CD4-positive, CD25-positive, alpha-beta regulatory T cell (primary cell): Measurements from ENCODE around the gene SFRP5. TPM values are rescaled to one million over a fixed set of nuclear protein-coding genes. Genes with fewer than 3 reads are reported as not detected.

Experiments used
- ATAC-seq, 2 donors: fragments of 150-1000 bp; cut with Tn5 transposase; one replicate each; pipeline ENCODE4 v1.10.0; 2021; ENCODE audit warnings: low read depth in 2 of 2, moderate number of reproducible peaks in 2 of 2, moderate library complexity in 1 of 2
- DNase-seq, 3 donors: peaks; one replicate each; pipeline versions ENCODE4 v3.0.0 to v3.0.0-alpha.2; 2012 to 2022; ENCODE audit warnings: mixed read lengths in 1 of 3
- H3K27ac ChIP-seq: one replicate; pipeline ENCODE4 v1.7.0; 2013; ENCODE audit warnings: mild to moderate bottlenecking, low read length; ENCODE audit not compliant: insufficient read depth, poor library complexity, severe bottlenecking
- H3K27me3 ChIP-seq: one replicate; pipeline ENCODE4 v1.7.0; 2013; ENCODE audit warnings: low read length; ENCODE audit not compliant: control insufficient read depth, insufficient read depth
- H3K36me3 ChIP-seq: one replicate; pipeline ENCODE4 v1.7.0; 2013; ENCODE audit warnings: mild to moderate bottlenecking, low read length, moderate library complexity; ENCODE audit not compliant: control insufficient read depth, insufficient read depth
- H3K4me1 ChIP-seq: 2 replicates; pipeline ENCODE4 v1.7.0; 2013; ENCODE audit warnings: mild to moderate bottlenecking, low read length; ENCODE audit not compliant: insufficient read depth, control insufficient read depth, poor library complexity, severe bottlenecking
- H3K4me3 ChIP-seq: one replicate; pipeline ENCODE4 v1.7.0; 2013; ENCODE audit warnings: low read depth, mild to moderate bottlenecking, low read length, moderate library complexity
- H3K9me3 ChIP-seq, 2 experiments: 1 replicate in 1 of 2; 2 replicates in 1 of 2; pipeline ENCODE4 v1.7.0; 2013; ENCODE audit warnings: low read length in 2 of 2, mild to moderate bottlenecking in 1 of 2, moderate library complexity in 1 of 2; ENCODE audit not compliant: control insufficient read depth in 2 of 2
- H3K27ac Mint-ChIP-seq, 3 donors: one replicate each; pipeline ENCODE4 v1.8.0; 2020 to 2022; ENCODE audit warnings: mild to moderate bottlenecking in 3 of 3, mixed read lengths in 3 of 3, moderate library complexity in 2 of 3
- H3K27me3 Mint-ChIP-seq: one replicate; pipeline ENCODE4 v1.8.0; 2022; ENCODE audit warnings: mild to moderate bottlenecking, mixed read lengths
- H3K36me3 Mint-ChIP-seq: one replicate; pipeline ENCODE4 v1.8.0; 2020; ENCODE audit warnings: mixed read lengths
- H3K4me1 Mint-ChIP-seq, 4 donors: one replicate each; pipeline ENCODE4 v1.8.0; 2020 to 2022; ENCODE audit warnings: mixed read lengths in 4 of 4, mild to moderate bottlenecking in 1 of 4
- H3K4me3 Mint-ChIP-seq, 4 donors: one replicate each; pipeline ENCODE4 v1.8.0; 2020 to 2022; ENCODE audit warnings: mild to moderate bottlenecking in 4 of 4, mixed read lengths in 4 of 4, moderate library complexity in 3 of 4
- H3K9me3 Mint-ChIP-seq, 7 donors: one replicate each; pipeline ENCODE4 v1.8.0; 2020 to 2022; ENCODE audit warnings: mixed read lengths in 7 of 7, mild to moderate bottlenecking in 3 of 7, moderate library complexity in 2 of 7
- polyA plus RNA-seq, 4 donors: library from polyadenylated mRNA; unstranded; fragments of 300-500 nt; fragmentation: Illumina TruSeq; gene quantifications; one replicate each; pipeline ENCODE4 v1.2.3, GENCODE V29; 2021
- total RNA-seq: library from RNA; stranded (reverse); gene quantifications from one replicate; pipeline ENCODE4 v1.2.3, GENCODE V29; 2022

Gene SFRP5
- total and polyA plus RNA-seq, 5 donors from 2014 or later = 0.34 to 0.93 (median 0.43) TPM; not detected in 2

- peak overlapping the region in 2 of 3 donors; percentile 29 to 67 for H3K27ac Mint-ChIP-seq
- H3K4me3 Mint-ChIP-seq = no peak overlapping the region
- Histone ChIP-seq H3K9me3 (no peaks in the 10 kb centered on the region), H3K36me3 (no peaks in the 10 kb centered on the region), H3K27me3 (no peaks in the 10 kb centered on the region), H3K27ac (no peak overlapping the region), H3K4me3 (no peak overlapping the region), H3K4me1 (peaks cover 24% of the 10 kb centered on the region)
- DNase-seq = no peak
- ATAC-seq = no peak
- H3K4me1 Mint-ChIP-seq = peaks cover 8 to 37% (median 20%) of the 10 kb centered on the region in 4 donors
- no peaks in the 10 kb centered on the region for H3K27me3 Mint-ChIP-seq
- no peaks in the 10 kb centered on the region for H3K9me3 Mint-ChIP-seq
- H3K36me3 Mint-ChIP-seq = no peaks in the 10 kb centered on the region
Observed at GRCh38 chr10:97778452-97779302, 6.9 kb upstream of the SFRP5 start.

DNA sequence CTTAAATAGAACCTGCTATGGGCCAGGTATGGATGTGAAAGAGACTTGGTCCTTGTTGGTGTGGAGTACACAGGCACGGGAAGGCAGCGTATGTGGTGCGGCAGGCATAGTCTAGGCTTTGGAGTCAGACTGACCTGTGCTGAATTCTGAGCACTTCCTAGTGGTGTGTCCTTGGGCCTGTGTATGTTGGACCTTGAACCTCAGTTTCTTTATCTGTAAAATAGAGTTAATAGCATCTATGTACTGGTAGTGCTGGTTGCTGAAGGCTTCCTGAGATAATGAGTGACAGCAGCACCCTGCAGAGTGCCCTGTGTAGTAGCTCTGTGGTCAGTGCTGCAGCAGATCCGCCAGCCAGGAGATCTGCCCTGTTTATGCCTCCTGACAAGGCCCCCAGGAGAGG is 5.3 kb upstream of the SFRP5 start:
- no peak overlapping the region for H3K27ac Mint-ChIP-seq
- peaks cover 8 to 29% (median 19%) of the 10 kb centered on the region in 4 donors for H3K4me1 Mint-ChIP-seq
- Histone ChIP-seq H3K36me3 (no peaks in the 10 kb centered on the region), H3K9me3 (no peaks in the 10 kb centered on the region), H3K4me1 (peaks cover 20% of the 10 kb centered on the region), H3K27ac (no peak overlapping the region), H3K4me3 (no peak overlapping the region), H3K27me3 (no peaks in the 10 kb centered on the region)
- H3K27me3 Mint-ChIP-seq = peaks cover 7% of the 10 kb centered on the region
- H3K4me3 Mint-ChIP-seq = no peak overlapping the region
- ATAC-seq (no peak), DNase-seq (no peak)
- H3K36me3 Mint-ChIP-seq = no peaks in the 10 kb centered on the region
- no peaks in the 10 kb centered on the region for H3K9me3 Mint-ChIP-seq

GRCh38 chr10:97774811-97775294 is 3.1 kb upstream of the SFRP5 start:
- no peak overlapping the region for H3K27ac Mint-ChIP-seq
- no peak for DNase-seq
- ATAC-seq = no peak
- Histone ChIP-seq H3K27me3 (peaks cover 7% of the 10 kb centered on the region), H3K4me3 (no peak overlapping the region), H3K9me3 (no peaks in the 10 kb centered on the region), H3K27ac (no peak overlapping the region), H3K4me1 (peaks cover 7% of the 10 kb centered on the region), H3K36me3 (no peaks in the 10 kb centered on the region)
- H3K36me3 Mint-ChIP-seq = no peaks in the 10 kb centered on the region
- H3K4me1 Mint-ChIP-seq = peaks cover 0 to 20% (median 6%) of the 10 kb centered on the region in 4 donors
- H3K4me3 Mint-ChIP-seq = no peak overlapping the region
- H3K9me3 Mint-ChIP-seq = no peaks in the 10 kb centered on the region
- peaks cover 22% of the 10 kb centered on the region for H3K27me3 Mint-ChIP-seq

GRCh38 chr10:97773096-97773495 is 1.3 kb upstream of the SFRP5 start:
- Histone ChIP-seq H3K27ac (no peak overlapping the region), H3K4me3 (no peak overlapping the region), H3K4me1 (peaks cover 7% of the 10 kb centered on the region), H3K27me3 (peaks cover 7% of the 10 kb centered on the region), H3K9me3 (no peaks in the 10 kb centered on the region), H3K36me3 (no peaks in the 10 kb centered on the region)
- no peak for DNase-seq
- ATAC-seq = no peak
- H3K36me3 Mint-ChIP-seq = peaks cover 3% of the 10 kb centered on the region
- peaks cover 0 to 20% (median 6%) of the 10 kb centered on the region in 4 donors for H3K4me1 Mint-ChIP-seq
- H3K4me3 Mint-ChIP-seq = no peak overlapping the region
- H3K27ac Mint-ChIP-seq = no peak overlapping the region
- H3K9me3 Mint-ChIP-seq = no peaks in the 10 kb centered on the region
- H3K27me3 Mint-ChIP-seq = peaks cover 23% of the 10 kb centered on the region

GRCh38 chr10:97771055-97771891 is 526 bp downstream of the SFRP5 start:
- Mint-ChIP-seq H3K9me3 (peaks cover 0 to 2% (median 0%) of the 10 kb centered on the region in 7 donors), H3K27me3 (peaks cover 23% of the 10 kb centered on the region), H3K27ac (no peak overlapping the region), H3K36me3 (peaks cover 9% of the 10 kb centered on the region), H3K4me3 (peak overlapping the region in 2 of 4 donors; percentile 78), H3K4me1 (peaks cover 0 to 23% (median 6%) of the 10 kb centered on the region in 4 donors)
- Histone ChIP-seq H3K9me3 (no peaks in the 10 kb centered on the region), H3K4me1 (peaks cover 7% of the 10 kb centered on the region), H3K27ac (no peak overlapping the region), H3K36me3 (no peaks in the 10 kb centered on the region), H3K4me3 (no peak overlapping the region), H3K27me3 (peaks cover 7% of the 10 kb centered on the region)
- ATAC-seq (peak; percentile 14 to 29), DNase-seq (peak in 1 of 3 donors; percentile 30)

DNA sequence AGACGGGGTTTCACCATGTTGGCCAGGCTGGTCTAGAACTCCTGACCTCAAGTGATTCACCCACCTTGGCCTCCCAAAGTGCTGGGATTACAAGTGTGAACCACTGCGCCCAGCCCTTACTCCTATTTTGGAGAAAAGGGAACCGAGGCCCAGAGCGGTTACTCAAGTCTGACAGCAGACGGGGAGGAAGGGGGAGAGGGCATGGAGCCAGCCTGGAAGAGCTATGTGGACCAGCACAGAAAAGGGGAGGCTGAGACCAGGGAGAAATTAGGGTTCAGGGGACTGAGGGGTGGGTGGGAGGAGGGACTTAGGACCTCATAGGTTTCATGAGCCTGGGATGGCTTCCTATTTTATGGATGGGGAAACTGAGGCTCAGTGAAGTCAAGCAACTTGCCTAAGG is 1.5 kb downstream of the SFRP5 start:
- H3K36me3 Mint-ChIP-seq = peaks cover 12% of the 10 kb centered on the region
- Histone ChIP-seq H3K27ac (no peak overlapping the region), H3K27me3 (peaks cover 7% of the 10 kb centered on the region), H3K4me1 (peaks cover 7% of the 10 kb centered on the region), H3K4me3 (no peak overlapping the region), H3K36me3 (no peaks in the 10 kb centered on the region), H3K9me3 (no peaks in the 10 kb centered on the region)
- DNase-seq = no peak
- H3K27ac Mint-ChIP-seq = no peak overlapping the region
- peaks cover 23% of the 10 kb centered on the region for H3K27me3 Mint-ChIP-seq
- H3K9me3 Mint-ChIP-seq = peaks cover 0 to 2% (median 0%) of the 10 kb centered on the region in 7 donors
- peaks cover 0 to 23% (median 7%) of the 10 kb centered on the region in 4 donors for H3K4me1 Mint-ChIP-seq
- ATAC-seq = no peak
- H3K4me3 Mint-ChIP-seq = peak overlapping the region in 1 of 4 donors; percentile 63

DNA sequence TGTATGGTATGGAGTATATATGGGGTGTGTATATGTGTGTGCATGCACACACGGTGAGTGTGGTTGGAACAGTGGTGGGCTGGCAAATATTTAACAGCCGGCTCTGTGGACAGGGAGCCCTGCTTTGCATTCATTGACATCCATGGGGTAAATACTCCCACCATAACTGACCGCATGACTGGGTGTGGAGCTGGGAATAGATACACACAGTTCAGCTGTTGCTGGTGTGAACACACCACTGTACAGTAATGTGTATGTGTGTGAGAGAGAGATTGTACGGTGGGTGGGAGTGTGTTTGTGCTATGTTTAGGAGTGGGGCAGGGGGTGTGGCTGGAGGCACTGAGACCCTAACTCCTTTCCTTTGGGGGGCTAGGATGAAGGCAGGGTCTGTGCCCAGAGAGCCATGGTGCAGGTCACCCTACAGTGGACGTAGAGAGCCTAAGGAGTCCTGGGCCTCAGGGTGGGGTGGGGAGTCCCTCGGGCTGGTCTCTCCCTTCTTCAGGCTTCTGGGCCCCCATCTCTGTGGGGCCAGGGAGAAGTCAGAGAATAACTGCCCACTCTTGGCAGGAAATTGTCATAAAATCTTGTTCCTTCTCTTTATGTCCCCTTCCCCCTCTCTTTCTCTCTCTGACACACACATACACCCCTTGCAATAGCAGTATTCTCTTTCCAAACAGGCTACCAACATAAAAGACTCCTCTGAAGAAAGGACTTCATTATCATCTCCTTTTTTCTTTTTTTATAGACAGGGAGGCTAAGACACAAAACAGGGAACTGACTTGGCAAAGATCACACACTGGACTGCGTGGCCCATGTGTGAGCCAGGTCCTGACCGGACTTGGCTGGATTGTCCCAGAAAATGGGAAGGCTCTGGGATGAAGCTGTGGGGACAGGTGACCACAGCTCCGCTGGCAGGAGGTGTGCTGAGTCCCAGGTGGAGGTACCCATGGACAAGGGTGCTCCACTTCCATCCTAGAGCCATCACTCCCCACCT is 3.2 kb downstream of the SFRP5 start:
- DNase-seq (no peak), ATAC-seq (no peak)
- Mint-ChIP-seq H3K4me3 (no peak overlapping the region), H3K27ac (peak overlapping the region in 1 of 3 donors; percentile 7), H3K4me1 (peaks cover 0 to 25% (median 9%) of the 10 kb centered on the region in 4 donors), H3K27me3 (peaks cover 23% of the 10 kb centered on the region), H3K36me3 (peaks cover 16% of the 10 kb centered on the region), H3K9me3 (peaks cover 0 to 2% (median 0%) of the 10 kb centered on the region in 7 donors)
- Histone ChIP-seq H3K36me3 (no peaks in the 10 kb centered on the region), H3K27ac (no peak overlapping the region), H3K4me3 (no peak overlapping the region), H3K9me3 (no peaks in the 10 kb centered on the region), H3K27me3 (peaks cover 7% of the 10 kb centered on the region), H3K4me1 (peaks cover 7% of the 10 kb centered on the region)
